KMS-11 (cell line): ENCODE data around the gene IFNAR1.

Source experiments
- H2AFZ ChIP-seq: fragments of 200-600 bp; sonication (generic); 2 replicates; pipeline ENCODE4 v1.6.1; 2016; ENCODE audit warnings: antibody characterized with exemption, mixed run types, low read depth
- H3K27ac ChIP-seq: fragments of 200-600 bp; sonication (generic); 2 replicates; pipeline ENCODE4 v1.6.1; 2016; ENCODE audit warnings: mild to moderate bottlenecking, mixed run types
- H3K27me3 ChIP-seq: fragments of 200-600 bp; sonication (generic); 2 replicates; pipeline ENCODE4 v1.6.1; 2017; ENCODE audit warnings: mild to moderate bottlenecking, low read depth, mixed run types, moderate library complexity; ENCODE audit not compliant: insufficient read depth
- H3K36me3 ChIP-seq: fragments of 200-600 bp; sonication (generic); 2 replicates; pipeline ENCODE4 v1.6.1; 2017; ENCODE audit warnings: mild to moderate bottlenecking, mixed run types; ENCODE audit not compliant: insufficient read depth
- H3K4me1 ChIP-seq: fragments of 200-600 bp; sonication (generic); 2 replicates; pipeline ENCODE4 v1.6.1; 2016; ENCODE audit warnings: mild to moderate bottlenecking, low read depth, mixed run types; ENCODE audit not compliant: poor library complexity, severe bottlenecking
- H3K4me2 ChIP-seq: fragments of 200-600 bp; sonication (generic); 2 replicates; pipeline ENCODE4 v1.7.0; 2016; ENCODE audit warnings: mild to moderate bottlenecking, mixed run types
- H3K4me3 ChIP-seq: fragments of 200-600 bp; sonication (generic); IDR thresholded peaks from 2 replicates; pipeline ENCODE4 v1.6.1; 2017; ENCODE audit warnings: low read depth, low read length, mixed read lengths; ENCODE audit not compliant: insufficient read depth
- H3K79me2 ChIP-seq: fragments of 200-600 bp; sonication (generic); 2 replicates; pipeline ENCODE4 v1.6.1; 2016; ENCODE audit warnings: low read depth, mixed run types; ENCODE audit not compliant: insufficient read depth
- H3K9ac ChIP-seq: fragments of 200-600 bp; sonication (generic); 2 replicates; pipeline ENCODE4 v1.6.1; 2016; ENCODE audit warnings: mild to moderate bottlenecking, mixed run types
- H4K20me1 ChIP-seq: fragments of 200-600 bp; sonication (generic); 2 replicates; pipeline ENCODE4 v1.6.1; 2016; ENCODE audit warnings: mild to moderate bottlenecking, mixed run types; ENCODE audit not compliant: insufficient read depth
- TF ChIP-seq, protein P1 (sequence below): fragments of 200-600 bp; sonication (generic); conservative IDR thresholded peaks from 2 replicates; pipeline ENCODE4 v1.6.1; 2017; ENCODE audit warnings: low read depth, mild to moderate bottlenecking, antibody characterized with exemption, low read length, moderate library complexity, mixed read lengths

Gene IFNAR1

DNA sequence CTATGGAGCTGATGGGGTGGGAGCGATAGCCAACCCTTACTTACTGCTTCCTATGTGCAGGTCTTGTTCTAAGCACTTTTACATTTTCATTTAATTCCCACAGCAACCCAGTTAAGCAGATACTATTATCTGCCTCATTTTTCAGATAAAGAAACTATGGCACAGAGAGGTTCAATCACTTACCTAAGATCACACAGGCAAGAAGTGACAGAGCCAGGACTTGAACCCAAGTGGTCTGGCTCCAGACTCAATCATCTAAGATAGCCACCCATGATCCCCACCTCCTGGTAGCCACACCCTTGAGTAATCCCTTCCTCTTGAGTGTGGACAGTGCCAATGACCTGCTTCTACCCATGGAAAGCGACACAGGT is 23.2 kb upstream of the IFNAR1 start:
- Histone ChIP-seq H3K27ac (no peak overlapping the region), H3K9ac (no peak overlapping the region), H3K4me2 (no peak overlapping the region), H2AFZ (no peak overlapping the region), H3K4me1 (peaks cover 12% of the 10 kb centered on the region), H4K20me1 (no peaks in the 10 kb centered on the region), H3K27me3 (no peaks in the 10 kb centered on the region), H3K4me3 (no peak overlapping the region), H3K79me2 (no peaks in the 10 kb centered on the region), H3K36me3 (no peaks in the 10 kb centered on the region)
- TF ChIP-seq, protein P1, sequence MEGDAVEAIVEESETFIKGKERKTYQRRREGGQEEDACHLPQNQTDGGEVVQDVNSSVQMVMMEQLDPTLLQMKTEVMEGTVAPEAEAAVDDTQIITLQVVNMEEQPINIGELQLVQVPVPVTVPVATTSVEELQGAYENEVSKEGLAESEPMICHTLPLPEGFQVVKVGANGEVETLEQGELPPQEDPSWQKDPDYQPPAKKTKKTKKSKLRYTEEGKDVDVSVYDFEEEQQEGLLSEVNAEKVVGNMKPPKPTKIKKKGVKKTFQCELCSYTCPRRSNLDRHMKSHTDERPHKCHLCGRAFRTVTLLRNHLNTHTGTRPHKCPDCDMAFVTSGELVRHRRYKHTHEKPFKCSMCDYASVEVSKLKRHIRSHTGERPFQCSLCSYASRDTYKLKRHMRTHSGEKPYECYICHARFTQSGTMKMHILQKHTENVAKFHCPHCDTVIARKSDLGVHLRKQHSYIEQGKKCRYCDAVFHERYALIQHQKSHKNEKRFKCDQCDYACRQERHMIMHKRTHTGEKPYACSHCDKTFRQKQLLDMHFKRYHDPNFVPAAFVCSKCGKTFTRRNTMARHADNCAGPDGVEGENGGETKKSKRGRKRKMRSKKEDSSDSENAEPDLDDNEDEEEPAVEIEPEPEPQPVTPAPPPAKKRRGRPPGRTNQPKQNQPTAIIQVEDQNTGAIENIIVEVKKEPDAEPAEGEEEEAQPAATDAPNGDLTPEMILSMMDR: no peak

DNA sequence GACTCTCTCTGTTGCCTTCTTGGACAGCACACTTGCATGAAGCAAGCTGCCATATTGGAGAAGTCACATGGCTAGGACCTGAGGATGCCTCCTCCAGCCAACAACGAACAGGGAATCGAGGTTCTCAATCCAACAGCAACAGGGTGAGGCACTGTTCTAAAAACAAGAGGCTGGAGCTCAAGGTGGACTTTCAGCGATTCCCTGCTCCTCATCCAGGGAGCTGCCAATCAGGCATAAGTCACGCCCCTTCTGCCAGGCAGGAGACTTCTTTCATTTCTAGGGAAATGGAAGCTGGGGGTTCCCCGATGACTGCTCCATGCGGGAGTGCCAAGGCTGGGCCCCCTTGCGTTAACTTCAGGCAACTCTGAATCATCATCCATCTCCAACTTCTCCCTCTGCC is 22.7 kb upstream of the IFNAR1 start:
- Histone ChIP-seq H3K27me3 (no peaks in the 10 kb centered on the region), H4K20me1 (no peaks in the 10 kb centered on the region), H3K9ac (no peak overlapping the region), H3K27ac (no peak overlapping the region), H3K4me3 (no peak overlapping the region), H3K4me1 (peaks cover 17% of the 10 kb centered on the region), H3K4me2 (no peak overlapping the region), H2AFZ (no peak overlapping the region), H3K79me2 (no peaks in the 10 kb centered on the region), H3K36me3 (no peaks in the 10 kb centered on the region)
- TF ChIP-seq, protein P1: no peak

DNA sequence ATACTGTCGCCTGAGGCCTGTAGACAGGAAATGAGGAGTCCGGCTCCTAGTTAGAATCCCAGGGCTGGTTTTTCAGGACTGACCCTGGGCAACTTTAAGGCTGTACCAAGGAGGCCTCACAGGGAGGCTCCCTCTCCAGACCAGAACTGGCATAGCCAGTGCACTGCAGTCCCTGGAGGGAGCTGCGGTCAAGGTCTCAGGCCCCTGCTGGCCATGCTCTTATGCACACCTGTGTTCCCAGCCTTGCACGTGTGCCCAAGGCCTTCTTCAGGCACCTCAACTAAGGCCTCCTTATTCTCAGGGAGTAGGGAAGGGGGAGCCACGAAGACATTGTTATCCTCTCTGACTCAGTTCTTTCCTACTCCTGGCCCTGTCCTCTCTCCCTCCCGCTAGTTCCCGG is 22.0 kb upstream of the IFNAR1 start:
- TF ChIP-seq, protein P1: no peak
- H4K20me1 ChIP-seq: no peaks in the 10 kb centered on the region
- no peak overlapping the region for H3K4me2 ChIP-seq
- H2AFZ ChIP-seq: no peak overlapping the region
- no peak overlapping the region for H3K9ac ChIP-seq
- H3K36me3 ChIP-seq: no peaks in the 10 kb centered on the region
- no peaks in the 10 kb centered on the region for H3K79me2 ChIP-seq
- H3K4me3 ChIP-seq: no peak overlapping the region
- H3K4me1 ChIP-seq: peaks cover 24% of the 10 kb centered on the region
- no peak overlapping the region for H3K27ac ChIP-seq
- H3K27me3 ChIP-seq: no peaks in the 10 kb centered on the region

DNA sequence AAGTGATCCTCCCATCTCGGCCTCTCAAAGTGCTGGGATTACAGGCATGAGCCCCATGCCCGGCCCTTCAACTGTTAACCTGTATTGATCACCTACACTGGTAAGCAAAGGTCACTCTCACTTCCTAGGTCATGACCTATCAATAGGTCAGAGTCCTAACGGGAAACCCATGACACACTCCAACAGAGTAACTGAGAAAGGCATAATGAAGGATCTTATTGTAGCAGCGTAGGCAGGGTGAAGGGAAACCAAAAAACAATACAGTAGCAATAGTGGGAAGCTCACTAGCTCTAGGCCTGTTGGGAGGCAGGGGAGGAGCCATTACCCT is 19.5 kb upstream of the IFNAR1 start:
- no peaks in the 10 kb centered on the region for H4K20me1 ChIP-seq
- H2AFZ ChIP-seq: no peak overlapping the region
- H3K36me3 ChIP-seq: no peaks in the 10 kb centered on the region
- H3K4me3 ChIP-seq: no peak overlapping the region
- no peaks in the 10 kb centered on the region for H3K27me3 ChIP-seq
- H3K9ac ChIP-seq: no peak overlapping the region
- H3K27ac ChIP-seq: no peak overlapping the region
- TF ChIP-seq, protein P1: no peak
- peaks cover 47% of the 10 kb centered on the region for H3K4me1 ChIP-seq
- no peak overlapping the region for H3K4me2 ChIP-seq
- H3K79me2 ChIP-seq: no peaks in the 10 kb centered on the region

DNA sequence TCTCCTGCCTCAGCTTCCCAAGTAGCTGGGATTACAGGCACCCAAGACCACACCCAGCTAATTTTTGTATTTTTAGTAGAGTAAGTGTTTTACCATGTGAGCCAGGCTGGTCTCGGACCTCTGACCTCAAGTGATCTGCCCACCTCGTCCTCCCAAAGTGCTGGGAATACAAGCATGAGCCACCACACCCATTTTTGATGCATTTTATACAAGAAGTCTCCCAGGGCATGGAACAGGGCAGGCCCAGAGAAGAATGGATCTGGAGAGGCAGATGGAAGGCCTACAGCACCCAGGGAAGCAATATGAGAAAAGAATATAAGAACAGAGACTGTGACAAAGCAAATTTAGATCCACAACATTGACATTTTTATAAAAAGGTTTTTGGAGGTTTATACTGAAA is 18.8 kb upstream of the IFNAR1 start:
- Histone ChIP-seq H3K4me1 (peaks cover 54% of the 10 kb centered on the region), H2AFZ (no peak overlapping the region), H3K27ac (no peak overlapping the region), H4K20me1 (no peaks in the 10 kb centered on the region), H3K27me3 (no peaks in the 10 kb centered on the region), H3K79me2 (no peaks in the 10 kb centered on the region), H3K9ac (no peak overlapping the region), H3K4me2 (no peak overlapping the region), H3K4me3 (no peak overlapping the region), H3K36me3 (no peaks in the 10 kb centered on the region)
- TF ChIP-seq, protein P1: no peak
